HG03575 (cell line): ENCODE data around the gene DMRT3.

ENCODE experiments used
- ATAC-seq: cut with Tn5 transposase; IDR thresholded peaks from one replicate; pipeline ENCODE4 v1.9.1; 2021; ENCODE audit not compliant: unreplicated experiment, insufficient number of reproducible peaks, low FRiP score; ENCODE audit errors: extremely low read depth

Gene DMRT3

DNA sequence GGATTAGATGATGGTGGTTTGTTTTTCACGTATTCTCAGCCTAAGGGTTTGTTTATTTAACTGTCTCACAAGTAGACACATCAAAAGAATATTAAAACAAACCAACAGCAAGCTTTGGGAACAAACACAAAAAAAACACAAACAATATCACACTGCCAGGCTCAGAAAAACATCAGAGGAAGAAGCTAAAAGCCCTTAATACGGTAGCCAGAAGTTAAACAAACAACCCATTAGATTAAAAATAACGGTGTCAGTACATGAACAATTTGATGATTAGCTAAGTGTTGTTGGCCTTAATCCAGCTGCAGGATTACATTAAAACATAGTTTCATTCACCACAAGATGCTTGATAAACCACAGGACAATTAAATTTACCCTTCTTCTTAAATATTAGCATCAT is 57.8 kb downstream of the DMRT3 start:
- ATAC-seq, result no peak

DNA sequence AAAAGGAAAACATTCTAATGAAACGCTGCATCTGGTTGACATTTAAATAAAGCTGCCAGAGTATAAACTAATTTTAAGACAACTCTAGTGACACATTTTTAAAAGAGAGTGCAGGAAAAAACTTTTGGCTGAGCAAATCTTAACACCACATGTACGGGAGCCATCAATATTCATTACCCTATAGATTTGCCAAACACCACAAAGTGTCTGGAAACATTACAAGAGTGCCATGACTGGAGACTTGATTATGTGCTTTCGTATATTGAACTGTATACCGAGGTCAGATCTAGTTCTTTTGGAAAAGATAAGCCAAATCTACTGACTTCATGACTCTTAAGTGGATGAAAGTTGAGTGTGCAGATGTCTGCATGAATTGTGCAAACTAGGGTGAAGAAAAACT is 63.1 kb downstream of the DMRT3 start:
- no peak for ATAC-seq
